Measurements from ENCODE around the gene GDF7.

The GDF7 gene

GRCh38 chr2:20663196-20664070 lies 3.5 kb upstream of the GDF7 start:
- DNase-seq: no peak

GRCh38 chr2:20664071-20664390 lies 2.9 kb upstream of the GDF7 start:
- DNase-seq: no peak

GRCh38 chr2:20664431-20665242 lies 2.3 kb upstream of the GDF7 start:
- no peak for DNase-seq

- DNase-seq: no peak
These were observed 1.5 kb upstream of the GDF7 start for GRCh38 chr2:20665243-20666004.

- no peak for DNase-seq
These were observed 990 bp upstream of the GDF7 start for GRCh38 chr2:20666005-20666303.

GRCh38 chr2:20667151-20667530 lies 197 bp downstream of the GDF7 start:
- no peak for DNase-seq

GRCh38 chr2:20667531-20668401 lies 822 bp downstream of the GDF7 start:
- DNase-seq: no peak

GRCh38 chr2:20668451-20668850 lies 1.5 kb downstream of the GDF7 start:
- DNase-seq: no peak

- DNase-seq: no peak
These were observed 2.0 kb downstream of the GDF7 start for GRCh38 chr2:20668871-20669475.

GRCh38 chr2:20669562-20670314 lies 2.8 kb downstream of the GDF7 start:
- no peak for DNase-seq

GRCh38 chr2:20670315-20671035 lies 3.5 kb downstream of the GDF7 start:
- DNase-seq: no peak

GRCh38 chr2:20671036-20671735 lies 4.2 kb downstream of the GDF7 start:
- no peak for DNase-seq

- DNase-seq: no peak
These were observed 4.8 kb downstream of the GDF7 start for GRCh38 chr2:20671736-20672080.

GRCh38 chr2:20672201-20672951 lies 5.4 kb downstream of the GDF7 start:
- no peak for DNase-seq

GRCh38 chr2:20673686-20674308 lies 6.9 kb downstream of the GDF7 start:
- DNase-seq: no peak

GRCh38 chr2:20674309-20674965 lies 7.5 kb downstream of the GDF7 start:
- DNase-seq: no peak

- no peak for DNase-seq
These were observed 8.2 kb downstream of the GDF7 start for GRCh38 chr2:20674974-20675679.

Data from NCI-H510A treated with DMSO at 0.1 percent for 48 hours (cell line).